Measurements from ENCODE around the gene IL24. TPM values are rescaled to one million over a fixed set of nuclear protein-coding genes. Genes with fewer than 3 reads are reported as not detected.

The IL24 gene
- total RNA-seq, 1 experiment from 2014 or later = not detected

GRCh38 chr1:206880314-206880713 lies 16.9 kb upstream of the IL24 start:
- ChIA-PET CTCF (no interaction called here), POLR2A (no interaction called here), RAD21 (ENCODE audit: low non-redundant PET in 1 of 2, low total read pairs in 2 of 2, uncharacterized antibody in 2 of 2, unreplicated experiment in 2 of 2) (no interaction called here)
- no peak for TF ChIP-seq CBX3 (IDR thresholded peaks at IDR 0.05; ENCODE audit: low read depth)
- no peak for TF ChIP-seq SIN3A (IDR thresholded peaks at IDR 0.05; ENCODE audit: low read depth)
- TF ChIP-seq EGR1 (IDR thresholded peaks at IDR 0.05; ENCODE audit: low read depth) = no peak
- TF ChIP-seq, protein P1, sequence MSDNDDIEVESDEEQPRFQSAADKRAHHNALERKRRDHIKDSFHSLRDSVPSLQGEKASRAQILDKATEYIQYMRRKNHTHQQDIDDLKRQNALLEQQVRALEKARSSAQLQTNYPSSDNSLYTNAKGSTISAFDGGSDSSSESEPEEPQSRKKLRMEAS (IDR thresholded peaks at IDR 0.05) = no peak
- no peak for TF ChIP-seq TCF7L2 (IDR thresholded peaks at IDR 0.05; ENCODE audit: borderline replicate concordance, extremely low read depth, insufficient read depth, insufficient read length)
- no peak for TF ChIP-seq FOSL1 (IDR thresholded peaks at IDR 0.05; ENCODE audit: low read depth)
- no peak for TF ChIP-seq ATF3 (IDR thresholded peaks at IDR 0.05)
- no peak for TF ChIP-seq CEBPB (IDR thresholded peaks at IDR 0.05; ENCODE audit: low read depth)
- no peak for TF ChIP-seq SP1 (IDR thresholded peaks at IDR 0.05; ENCODE audit: low read depth)
- no peak for TF ChIP-seq SRF (IDR thresholded peaks at IDR 0.05; ENCODE audit: low read depth)
- no peak for TF ChIP-seq JUND (IDR thresholded peaks at IDR 0.05)
- H3K36me3 ChIP-seq (ENCODE audit: control insufficient read depth in 1 of 2, insufficient read depth in 2 of 2, low read length in 2 of 2) = no peaks in the 10 kb centered on the region
- no peaks in the 10 kb centered on the region for H3K4me1 ChIP-seq (ENCODE audit: control insufficient read depth in 1 of 2, insufficient read depth in 2 of 2, low read length in 2 of 2)
- no peaks in the 10 kb centered on the region for H4K20me1 ChIP-seq (ENCODE audit: insufficient read depth)
- no TSS peak for BruUV-seq (replicated peaks)
- H3K27me3 ChIP-seq (ENCODE audit: insufficient read depth, low read length) = no peaks in the 10 kb centered on the region
- ATAC-seq = no peak
- H3K4me2 ChIP-seq (ENCODE audit: low read length) = no peak overlapping the region
- intact Hi-C loops (cut with micrococcal nuclease) = no loop called here
- H3K9ac ChIP-seq (ENCODE audit: low read length) = no peak overlapping the region
- H3K79me2 ChIP-seq (ENCODE audit: insufficient read depth, low read length) = no peaks in the 10 kb centered on the region
- no peak for DNase-seq (ENCODE audit: low read depth, low spot score)
- no peaks in the 10 kb centered on the region for H3K9me2 ChIP-seq (ENCODE audit: insufficient read depth)
- no peak overlapping the region for H2AFZ ChIP-seq (ENCODE audit: low read depth, low read length, poor library complexity, severe bottlenecking)
- H3K9me3 ChIP-seq (ENCODE audit: control insufficient read depth in 1 of 2, insufficient read depth in 1 of 2, low read depth in 1 of 2, low read length in 2 of 2) = peaks cover 9 to 16% of the 10 kb centered on the region in 2 experiments; a peak in 2 of 4 replicates
- no peak overlapping the region for H3K27ac ChIP-seq (ENCODE audit: low read depth, low read length)
- H3K4me3 ChIP-seq (replicated peaks in 1 of 2; ENCODE audit: low read depth in 1 of 2, low read length in 2 of 2) = no peak overlapping the region

DNA sequence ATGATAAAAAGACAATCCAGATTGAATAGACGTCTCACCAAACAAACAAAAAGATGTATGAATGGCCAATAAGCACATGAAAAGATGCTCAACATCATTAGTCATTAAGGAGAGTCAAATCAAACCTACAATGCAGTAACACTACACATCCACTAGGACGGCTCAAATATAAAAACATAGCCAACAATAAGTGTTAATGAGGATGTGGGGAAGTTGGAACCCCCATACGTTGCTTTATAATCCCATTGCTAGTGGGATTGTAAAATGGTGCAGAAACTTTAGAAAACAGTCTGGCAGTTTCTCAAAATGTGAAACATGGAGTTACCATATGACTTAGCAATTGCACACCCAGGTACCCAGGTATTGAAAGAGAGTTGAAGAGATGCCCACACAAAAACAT lies 14.7 kb upstream of the IL24 start:
- H3K4me3 ChIP-seq (replicated peaks in 1 of 2; ENCODE audit: low read depth in 1 of 2, low read length in 2 of 2) = no peak overlapping the region
- RAD21 ChIA-PET (ENCODE audit: low non-redundant PET in 1 of 2, low total read pairs in 2 of 2, uncharacterized antibody in 2 of 2, unreplicated experiment in 2 of 2) = no interaction called here
- intact Hi-C loops (cut with micrococcal nuclease) = no loop called here
- POLR2A ChIA-PET = no interaction called here
- no TSS peak for BruUV-seq (replicated peaks)
- no peak overlapping the region for H3K4me2 ChIP-seq (ENCODE audit: low read length)
- no peaks in the 10 kb centered on the region for H4K20me1 ChIP-seq (ENCODE audit: insufficient read depth)
- no peak overlapping the region for H3K27ac ChIP-seq (ENCODE audit: low read depth, low read length)
- ATAC-seq = no peak
- DNase-seq (ENCODE audit: low read depth, low spot score) = no peak
- H3K36me3 ChIP-seq (ENCODE audit: control insufficient read depth in 1 of 2, insufficient read depth in 2 of 2, low read length in 2 of 2) = no peaks in the 10 kb centered on the region
- no peaks in the 10 kb centered on the region for H3K9me2 ChIP-seq (ENCODE audit: insufficient read depth)
- H3K4me1 ChIP-seq (ENCODE audit: control insufficient read depth in 1 of 2, insufficient read depth in 2 of 2, low read length in 2 of 2) = no peaks in the 10 kb centered on the region
- H3K9me3 ChIP-seq (ENCODE audit: control insufficient read depth in 1 of 2, insufficient read depth in 1 of 2, low read depth in 1 of 2, low read length in 2 of 2) = peaks cover 9 to 10% of the 10 kb centered on the region in 2 experiments; a peak in 2 of 4 replicates
- CTCF ChIA-PET = no interaction called here
- peak in 2 of 3 experiments; percentile 28 to 44; a peak in 1 of 6 replicates for TF ChIP-seq CTCF (IDR thresholded peaks at IDR 0.05 in 2 of 3, conservative IDR thresholded peaks at IDR 0.05 in 1 of 3; ENCODE audit: borderline replicate concordance in 1 of 3, insufficient read depth in 1 of 3, low read depth in 2 of 3, low read length in 2 of 3)
- TF ChIP-seq EZH2phosphoT487 (IDR thresholded peaks at IDR 0.05; ENCODE audit: borderline replicate concordance) = no peak
- no peak overlapping the region for H3K9ac ChIP-seq (ENCODE audit: low read length)
- no peak overlapping the region for H2AFZ ChIP-seq (ENCODE audit: low read depth, low read length, poor library complexity, severe bottlenecking)
- H3K79me2 ChIP-seq (ENCODE audit: insufficient read depth, low read length) = no peaks in the 10 kb centered on the region
- H3K27me3 ChIP-seq (ENCODE audit: insufficient read depth, low read length) = no peaks in the 10 kb centered on the region
